D721Med (cell line): ENCODE data around the gene HLX.

Experiments
- DNase-seq: peaks from one replicate; pipeline ENCODE4 v3.0.0; 2011; ENCODE audit warnings: low spot score; ENCODE audit not compliant: insufficient read length
- FAIRE-seq: peaks from 2 replicates; lab custom pipeline; 2011; peaks lifted over from hg19 to GRCh38; lab: Jason Lieb, UNC
- CTCF ChIP-seq: IDR thresholded peaks from 2 replicates; pipeline ENCODE4 v1.5.1; 2012; ENCODE audit warnings: mild to moderate bottlenecking, control low read depth; ENCODE audit not compliant: insufficient read depth; ENCODE audit errors: missing control alignments

The HLX gene

GRCh38 chr1:220900842-220901241, 21.6 kb downstream of the HLX start:
- no peak for TF ChIP-seq CTCF
- peak; percentile 77 for FAIRE-seq
- no peak for DNase-seq

DNA sequence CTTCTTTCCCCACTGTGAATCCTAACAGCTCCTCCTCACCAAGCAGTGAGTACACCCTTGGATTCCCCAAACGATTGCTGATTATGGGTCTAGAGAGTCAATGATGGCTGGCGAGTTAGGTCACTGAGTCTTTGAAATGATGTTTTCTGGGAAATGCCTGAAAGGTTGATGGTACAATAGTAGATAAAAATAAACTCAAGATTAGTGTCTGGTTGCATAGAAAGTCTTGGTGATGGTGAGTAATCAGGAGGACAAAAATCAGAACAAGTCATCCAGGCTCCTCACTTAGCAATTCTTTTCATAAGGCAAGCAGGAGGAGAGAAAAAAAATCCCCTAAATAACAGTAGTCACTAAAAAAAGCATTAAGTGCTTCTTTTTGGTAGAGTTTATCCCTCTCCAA, 22.6 kb downstream of the HLX start:
- DNase-seq, result no peak
- peak; percentile 44 for FAIRE-seq
- no peak for TF ChIP-seq CTCF

DNA sequence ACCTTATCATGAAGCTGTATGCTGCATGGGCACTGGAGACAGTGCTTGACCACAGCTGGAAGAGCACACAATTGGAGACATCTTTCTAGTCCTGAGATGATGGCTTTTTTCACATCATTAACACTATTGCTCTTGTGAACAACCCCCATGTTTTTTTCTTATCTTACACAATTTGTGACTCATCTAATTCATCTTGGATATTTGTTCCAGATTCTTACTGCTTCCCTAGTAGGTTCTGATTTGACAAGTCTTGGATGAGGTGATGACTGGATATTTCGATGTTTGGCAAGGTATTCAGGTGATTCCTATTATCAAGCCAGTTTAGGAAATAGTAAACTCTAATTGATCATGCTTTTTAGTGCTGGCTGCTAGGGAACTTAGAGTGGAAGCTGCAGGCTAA, 23.7 kb downstream of the HLX start:
- DNase-seq, result no peak
- TF ChIP-seq CTCF, result no peak
- no peak for FAIRE-seq

DNA sequence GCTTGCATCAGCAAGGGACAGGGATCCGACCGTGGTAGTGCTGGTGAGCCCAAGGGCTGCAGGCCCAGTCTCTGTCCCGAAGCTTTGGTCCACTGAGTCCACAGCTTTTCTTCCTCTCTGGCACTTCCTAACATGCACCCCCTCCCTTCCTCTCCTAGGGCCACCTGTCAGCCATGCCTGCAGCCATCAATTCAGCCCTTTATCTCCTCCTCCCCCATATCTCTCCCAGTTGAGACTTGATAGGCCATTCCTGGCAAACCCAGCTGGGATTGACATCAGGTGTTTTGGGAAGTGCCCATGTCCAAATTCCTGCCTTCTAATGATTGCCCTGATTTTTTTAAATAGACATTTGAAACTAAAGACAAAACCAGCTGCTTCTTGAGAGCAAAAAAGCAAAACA, 25.6 kb downstream of the HLX start:
- TF ChIP-seq CTCF, result no peak
- no peak for DNase-seq
- no peak for FAIRE-seq

DNA sequence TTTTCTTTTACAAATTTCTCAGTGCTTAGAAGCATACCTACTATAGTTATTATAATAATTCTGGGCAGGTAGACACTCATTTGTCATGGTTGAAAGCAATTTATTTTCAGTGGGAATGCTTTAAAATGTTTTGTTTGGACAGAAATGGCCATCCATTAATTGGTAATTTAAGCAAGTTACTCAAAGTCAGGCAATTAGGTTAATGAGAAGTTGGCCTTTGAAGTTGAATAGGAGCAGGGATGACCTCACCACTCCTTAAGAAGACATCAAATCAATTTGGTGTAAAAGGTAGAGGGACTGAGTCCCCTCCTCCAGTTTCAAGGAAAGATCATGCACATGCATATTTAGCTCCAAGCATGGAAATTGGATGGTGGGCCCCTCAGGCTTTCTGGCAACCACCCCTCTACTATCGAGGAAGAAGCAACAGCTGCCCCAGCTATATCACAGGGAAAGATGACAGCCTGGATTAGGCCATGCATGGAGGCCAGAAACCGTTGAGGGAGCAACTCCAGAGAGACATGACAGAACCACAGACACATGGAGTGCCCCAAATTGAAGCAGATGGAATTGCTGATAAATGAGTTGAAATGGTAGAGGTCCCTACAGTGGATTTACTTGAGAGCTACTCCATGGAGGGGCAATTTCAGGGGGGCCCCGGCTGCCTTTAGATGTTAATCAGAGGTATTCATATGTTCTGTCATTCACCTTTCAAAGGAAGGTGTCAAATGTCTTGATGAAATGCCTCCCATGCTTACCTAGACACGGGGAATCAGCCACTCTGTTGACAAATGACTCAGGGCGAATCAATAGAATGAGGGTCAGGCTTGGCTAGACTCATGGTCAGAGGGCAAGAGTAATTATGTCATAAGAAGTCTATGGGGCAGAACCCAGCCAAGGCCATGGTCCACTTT, 26.7 kb downstream of the HLX start:
- FAIRE-seq (no peak), DNase-seq (no peak)
- TF ChIP-seq CTCF, result no peak

DNA sequence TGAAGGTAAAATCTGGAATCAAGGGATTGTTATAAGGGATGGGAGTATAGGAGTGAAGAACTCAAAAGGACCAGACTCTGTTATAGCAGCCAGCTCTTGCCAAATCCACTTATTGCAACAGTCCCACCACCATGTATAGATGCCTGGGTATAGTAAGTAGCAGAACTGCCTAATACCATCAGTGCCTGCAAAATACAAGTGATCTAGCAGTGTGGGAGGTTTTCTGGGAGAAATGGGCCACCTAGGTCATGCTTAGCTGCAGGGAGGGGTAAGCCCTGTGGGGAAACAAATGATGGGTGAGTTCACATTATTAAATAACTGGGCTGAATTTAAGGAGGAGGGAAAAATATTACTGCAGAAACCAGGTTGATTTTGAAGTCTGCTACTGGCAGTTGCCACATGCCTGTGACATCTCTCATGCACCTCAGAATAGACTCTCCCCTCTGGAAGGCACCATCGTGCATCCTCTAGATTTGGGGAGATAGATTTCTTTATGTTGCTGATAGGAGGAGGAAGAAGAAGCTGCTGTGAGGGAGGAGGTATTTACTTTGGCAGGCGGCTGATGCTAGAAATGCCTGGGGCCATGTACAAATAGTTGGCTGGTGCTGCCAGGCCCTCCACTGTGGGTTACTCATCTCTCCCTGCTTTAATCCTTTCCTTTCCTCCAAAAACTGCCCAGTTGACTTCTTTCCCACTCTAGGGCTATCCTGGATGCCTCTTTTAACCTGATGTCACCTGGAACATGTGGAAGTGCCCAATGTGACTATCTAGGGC, 27.5 kb downstream of the HLX start:
- no peak for DNase-seq
- no peak for TF ChIP-seq CTCF
- no peak for FAIRE-seq
